ENCODE measurements around the gene SHC2. TPM values are rescaled to one million over a fixed set of nuclear protein-coding genes. Genes with fewer than 3 reads are reported as not detected.
A peak's percentile ranks its signal among the peaks of the same experiment; 100 is the strongest.

The SHC2 gene
- total RNA-seq, 1 experiment from 2014 or later: 16.6 TPM

GRCh38 chr19:409516-410242 lies 51.2 kb downstream of the SHC2 start:
- Histone ChIP-seq H2BK20ac (ENCODE audit: low read depth, low read length, poor library complexity, severe bottlenecking) (no peak overlapping the region), H2BK120ac (ENCODE audit: low read depth, low read length, poor library complexity, severe bottlenecking) (no peak overlapping the region), H3K9me3 (ENCODE audit: control insufficient read depth, low read depth, low read length) (no peaks in the 10 kb centered on the region), H3K79me1 (ENCODE audit: insufficient read depth, low read depth, low read length, poor library complexity, severe bottlenecking) (no peaks in the 10 kb centered on the region), H4K8ac (replicated peaks; ENCODE audit: insufficient read length, low read depth, low read length) (no peak overlapping the region), H2AFZ (ENCODE audit: low read length) (no peak overlapping the region), H3K79me2 (ENCODE audit: insufficient read depth, low read length) (no peaks in the 10 kb centered on the region), H3K27ac (ENCODE audit: insufficient read length, low read depth, low read length) (no peak overlapping the region), H2AK5ac (ENCODE audit: insufficient read length, low read length) (no peak overlapping the region), H3K23ac (ENCODE audit: insufficient read length, low read depth, low read length) (no peak overlapping the region), H2BK12ac (ENCODE audit: insufficient read length, low read depth, low read length) (no peak overlapping the region), H4K91ac (ENCODE audit: insufficient read length, low read depth, low read length) (no peak overlapping the region), H3K4me1 (ENCODE audit: insufficient read depth, low read length) (no peaks in the 10 kb centered on the region; the same call in 1 of the 2 replicates), H4K5ac (ENCODE audit: insufficient read length, low read depth, low read length) (no peak overlapping the region), H3K9ac (ENCODE audit: extremely low read depth, insufficient read length, low read length) (no peak overlapping the region), H3K23me2 (ENCODE audit: insufficient read length, low read depth, low read length, poor library complexity, severe bottlenecking) (peaks cover 5% of the 10 kb centered on the region), H2BK15ac (ENCODE audit: low read depth, low read length) (no peak overlapping the region), H3K4me2 (ENCODE audit: insufficient read depth, insufficient read length, low read length) (peak overlapping the region; percentile 48), H2BK5ac (ENCODE audit: insufficient read length, low read length) (no peak overlapping the region), H3K14ac (ENCODE audit: insufficient read depth, low read length) (no peak overlapping the region), H3K27me3 (ENCODE audit: insufficient read depth, low read length) (no peaks in the 10 kb centered on the region; the same call in 1 of the 2 replicates), H4K20me1 (ENCODE audit: control insufficient read depth, insufficient read depth, insufficient read length) (no peaks in the 10 kb centered on the region), H3K18ac (ENCODE audit: insufficient read length, low read depth, low read length) (no peak overlapping the region), H3T11ph (ENCODE audit: low read length) (no peak overlapping the region), H3K56ac (ENCODE audit: insufficient read length, low read depth, low read length) (no peak overlapping the region), H3K4ac (ENCODE audit: low read depth, low read length) (no peak overlapping the region)
- Mint-ChIP-seq H3K9me3 (no peaks in the 10 kb centered on the region), H3K4me1 (peaks cover 9 to 18% of the 10 kb centered on the region in 2 experiments), H3K4me3 (peak overlapping the region; percentile 75 to 89), H3K27me3 (ENCODE audit: low read depth) (peaks cover 20% of the 10 kb centered on the region), H3K27ac (peak overlapping the region in 1 of 3 experiments; percentile 46; a peak in 1 of 7 replicates), H3K36me3 (ENCODE audit: insufficient read depth in 1 of 3, low read depth in 3 of 3) (0 out of 7 replicates have a peak, but pooled peaks cover 0 to 2% (median 0%) of the 10 kb centered on the region in 3 experiments)
- no peak for DNase-seq
- no peak for TF ChIP-seq CTCF (conservative IDR thresholded peaks at IDR 0.05)
- no CpG with 5 or more reads among the region's 23 CpGs for WGBS (ENCODE audit: extremely low coverage, insufficient read length, low lambda C conversion rate)
